NCI-H1436 treated with DMSO at 0.1 percent for 48 hours (cell line): Measurements from ENCODE around the gene RABAC1.
"Not testable (repeated sequence)": the region's sequence is repeated elsewhere in the genome, so short reads cannot be mapped to it uniquely, and the experiment has no call there.

Source experiments
- DNase-seq: peaks from one replicate; lab custom pipeline; 2025; lab: John Stamatoyannopoulos, UW

RABAC1 gene

DNA sequence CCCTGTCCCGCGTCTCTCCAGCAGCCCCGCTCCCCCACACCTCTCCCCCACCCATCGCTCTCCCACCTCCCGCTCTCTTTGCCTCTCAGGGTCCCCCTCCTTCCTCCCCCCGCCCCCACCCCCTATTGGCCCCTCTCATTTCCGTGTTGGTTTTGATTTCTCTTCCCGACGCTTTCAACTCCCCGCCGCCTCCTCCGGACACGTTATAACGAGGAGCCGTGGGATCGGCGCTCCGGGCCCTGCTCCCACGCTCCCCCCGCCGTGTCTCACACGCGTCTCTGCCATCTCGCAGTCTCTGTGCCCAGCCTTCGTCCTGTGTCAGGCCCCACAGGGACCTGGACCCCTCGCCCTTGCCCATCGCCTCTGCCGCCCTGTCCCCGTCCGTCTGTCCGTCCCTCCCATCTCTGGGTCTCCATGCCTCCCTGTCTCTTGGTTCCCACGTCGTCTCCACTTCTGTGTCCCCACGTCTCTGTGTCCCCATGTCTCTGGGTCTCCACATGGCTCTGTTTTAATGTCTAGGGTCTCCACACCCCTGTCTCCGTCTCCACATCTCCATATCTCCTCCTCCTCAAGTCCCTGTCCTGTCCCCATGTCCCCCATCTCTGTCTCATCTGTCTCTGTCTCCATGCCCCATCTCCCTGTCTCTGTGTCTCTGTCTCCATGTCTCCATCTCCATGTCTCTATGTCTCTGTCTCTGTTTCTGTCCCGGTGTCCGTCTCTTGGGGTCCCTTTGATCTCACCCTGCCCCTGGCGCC, 43.9 kb downstream of the RABAC1 start:
- DNase-seq: no peak

DNA sequence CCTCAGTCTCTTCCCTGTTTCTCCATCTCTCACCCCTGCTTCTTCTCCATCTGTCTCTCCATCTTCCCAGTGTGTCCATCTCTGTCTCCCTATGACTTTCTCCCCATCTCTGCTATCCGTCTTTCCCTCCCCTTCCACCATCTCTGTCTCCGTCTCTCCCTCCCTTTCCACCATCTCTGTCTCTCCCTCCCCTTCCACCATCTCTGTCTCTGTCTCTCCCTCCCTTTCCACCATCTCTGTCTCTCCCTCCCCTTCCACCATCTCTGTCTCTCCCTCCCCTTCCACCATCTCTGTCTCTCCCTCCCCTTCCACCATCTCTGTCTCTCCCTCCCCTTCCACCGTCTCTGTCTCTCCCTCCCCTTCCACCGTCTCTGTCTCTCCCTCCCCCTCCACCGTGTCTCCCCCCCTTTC, 44.7 kb downstream of the RABAC1 start:
- not testable (repeated sequence) for DNase-seq

DNA sequence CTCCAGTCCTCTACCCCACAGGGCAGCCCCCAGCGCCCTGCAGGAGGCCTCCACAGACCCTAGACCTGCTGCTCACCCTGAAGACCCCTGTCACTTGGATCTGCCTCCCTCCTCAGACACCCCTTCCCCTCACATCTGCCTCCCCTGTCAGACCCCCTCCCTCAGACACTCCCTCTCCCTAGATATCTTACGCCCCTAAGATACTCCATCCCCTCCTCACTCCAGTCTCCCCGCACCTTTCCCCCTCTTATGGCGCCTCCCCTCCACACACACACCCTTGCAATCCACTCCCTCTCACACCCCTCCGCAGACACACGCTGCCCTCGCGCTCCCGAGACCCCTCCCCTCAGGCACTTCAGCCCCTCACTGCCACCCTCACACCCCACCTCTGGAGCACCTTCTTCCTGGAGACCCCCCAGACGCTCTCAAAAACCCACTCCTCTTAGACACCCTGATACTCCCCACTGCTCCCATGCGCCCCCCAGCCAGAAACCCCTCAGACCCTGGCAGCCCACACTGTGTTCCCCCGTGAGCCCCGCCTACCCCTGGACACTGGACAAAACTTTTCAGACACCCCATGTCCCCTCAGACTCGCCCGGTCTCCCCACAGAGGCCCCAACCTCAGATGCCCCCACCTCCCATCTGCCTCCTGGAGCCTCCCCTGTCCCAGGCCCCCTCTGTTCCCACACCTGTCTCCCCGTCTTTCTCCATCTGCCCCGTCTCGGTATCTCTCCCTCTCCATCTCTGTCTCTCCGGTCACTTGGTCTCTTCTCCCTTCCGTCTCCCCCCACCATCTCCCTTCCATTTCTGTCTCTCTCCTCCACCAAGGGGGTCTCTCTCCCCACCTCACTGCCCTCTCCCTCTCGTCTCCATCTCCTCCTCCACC, 45.3 kb downstream of the RABAC1 start:
- no peak for DNase-seq

DNA sequence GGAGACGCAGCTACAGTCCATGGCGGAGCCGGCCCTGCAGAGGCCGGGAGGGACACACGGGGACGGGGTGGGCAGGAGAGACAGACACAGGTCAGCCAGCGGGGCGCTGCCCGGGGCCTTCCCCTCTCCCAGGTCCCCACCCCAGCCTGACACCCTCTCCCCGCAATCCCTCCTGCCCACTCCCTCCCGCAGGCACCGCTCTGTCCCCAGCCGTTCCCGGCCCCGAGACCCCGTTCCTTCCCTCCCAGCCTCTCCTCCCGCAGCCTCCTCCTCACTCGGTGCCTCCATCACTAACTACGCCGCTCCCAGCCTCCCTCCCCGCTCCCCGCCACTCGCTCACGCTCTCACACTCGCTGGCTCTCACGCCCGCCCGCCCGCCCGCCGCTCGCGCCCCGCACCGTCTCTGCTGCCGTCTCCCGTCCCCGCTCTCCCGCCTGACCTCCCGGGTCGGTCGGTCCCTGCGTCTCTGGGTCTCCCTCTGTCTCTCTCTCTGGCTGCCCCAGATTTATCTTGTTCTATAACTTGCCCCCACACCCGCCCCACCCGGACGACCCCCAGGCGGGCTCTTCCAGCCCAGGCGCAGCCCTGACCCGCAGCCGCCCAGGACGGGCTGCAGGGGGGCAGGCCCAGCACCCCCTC, 46.1 kb downstream of the RABAC1 start:
- no peak for DNase-seq

DNA sequence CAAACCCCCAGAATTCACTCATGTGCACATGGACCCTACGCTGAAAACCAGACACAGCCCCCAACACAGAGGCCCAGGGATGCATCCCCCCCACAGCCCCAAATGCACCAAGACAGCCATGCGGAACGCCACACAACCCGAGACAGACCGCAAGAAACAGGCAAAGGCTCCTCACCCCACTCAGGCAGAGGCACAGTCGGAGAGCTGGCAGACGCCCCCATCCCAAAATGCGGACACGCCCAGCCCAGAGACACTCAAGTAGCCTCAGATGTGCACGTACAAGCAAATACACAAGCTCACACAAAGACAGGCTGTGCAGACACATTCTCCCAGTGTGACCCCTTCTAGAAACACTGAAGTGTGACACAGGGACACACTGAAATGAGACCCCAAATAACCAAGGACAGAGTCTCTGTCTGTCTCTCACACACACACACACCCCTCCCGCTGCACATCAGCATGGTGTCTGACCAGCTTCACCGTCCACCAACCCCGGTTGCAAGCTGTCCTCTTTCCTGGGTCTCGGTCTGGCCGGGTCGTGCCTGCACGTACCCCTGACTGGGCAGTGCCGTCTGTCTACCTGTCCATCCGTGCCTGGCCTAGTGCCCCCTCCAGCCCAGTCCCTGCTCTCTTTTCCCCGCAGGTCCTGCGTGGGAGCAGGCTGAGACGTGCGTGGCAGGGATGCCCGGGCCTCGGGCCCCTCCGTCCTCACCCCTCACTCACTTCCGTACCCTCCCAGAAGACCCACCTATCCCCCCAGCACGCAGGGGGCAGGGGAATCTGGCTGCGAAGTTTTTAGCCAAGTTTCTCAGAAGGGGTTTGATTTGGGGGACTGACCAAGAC, 47.0 kb downstream of the RABAC1 start:
- DNase-seq: no peak

DNA sequence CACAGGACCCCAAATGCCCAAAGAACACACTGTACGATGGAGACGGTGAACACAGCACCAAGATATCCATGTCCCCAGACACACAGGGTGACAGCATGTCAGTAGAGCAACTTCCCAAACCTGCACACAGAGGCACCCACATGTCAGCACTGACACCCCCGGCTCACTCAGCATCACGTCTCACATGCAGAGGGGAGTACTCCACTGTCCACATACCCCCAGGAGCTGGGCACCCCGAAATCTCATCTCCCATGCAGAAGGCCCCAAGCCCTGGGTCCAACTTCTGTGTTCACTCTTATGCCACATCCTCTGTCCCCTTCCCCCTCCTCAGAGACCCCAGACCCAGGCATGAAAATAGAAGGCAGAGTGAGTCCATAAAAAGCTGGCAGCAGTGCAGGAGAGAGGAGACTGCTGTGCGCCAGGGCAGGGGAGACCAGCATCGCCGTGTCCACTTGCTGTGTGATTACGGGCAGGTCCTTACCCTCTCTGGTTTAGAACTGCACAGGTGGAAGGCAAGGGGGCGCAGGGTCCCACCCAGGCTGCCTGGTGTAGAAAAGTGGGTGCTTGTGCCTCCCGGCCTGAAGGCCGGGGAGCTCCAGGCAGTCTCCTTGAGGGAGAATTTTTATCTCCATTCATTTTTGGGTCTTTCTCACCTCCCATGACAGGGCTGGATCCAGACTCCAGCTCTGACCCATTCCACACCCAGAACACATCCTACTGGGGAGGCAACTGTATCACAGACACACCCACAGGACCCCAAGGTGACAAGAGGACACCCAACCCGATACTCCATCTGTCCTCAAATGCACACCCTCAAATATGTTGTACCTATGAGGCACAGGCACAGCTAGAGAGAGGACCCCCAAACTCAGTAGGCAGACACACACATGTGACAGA, 47.9 kb downstream of the RABAC1 start:
- DNase-seq: no peak

DNA sequence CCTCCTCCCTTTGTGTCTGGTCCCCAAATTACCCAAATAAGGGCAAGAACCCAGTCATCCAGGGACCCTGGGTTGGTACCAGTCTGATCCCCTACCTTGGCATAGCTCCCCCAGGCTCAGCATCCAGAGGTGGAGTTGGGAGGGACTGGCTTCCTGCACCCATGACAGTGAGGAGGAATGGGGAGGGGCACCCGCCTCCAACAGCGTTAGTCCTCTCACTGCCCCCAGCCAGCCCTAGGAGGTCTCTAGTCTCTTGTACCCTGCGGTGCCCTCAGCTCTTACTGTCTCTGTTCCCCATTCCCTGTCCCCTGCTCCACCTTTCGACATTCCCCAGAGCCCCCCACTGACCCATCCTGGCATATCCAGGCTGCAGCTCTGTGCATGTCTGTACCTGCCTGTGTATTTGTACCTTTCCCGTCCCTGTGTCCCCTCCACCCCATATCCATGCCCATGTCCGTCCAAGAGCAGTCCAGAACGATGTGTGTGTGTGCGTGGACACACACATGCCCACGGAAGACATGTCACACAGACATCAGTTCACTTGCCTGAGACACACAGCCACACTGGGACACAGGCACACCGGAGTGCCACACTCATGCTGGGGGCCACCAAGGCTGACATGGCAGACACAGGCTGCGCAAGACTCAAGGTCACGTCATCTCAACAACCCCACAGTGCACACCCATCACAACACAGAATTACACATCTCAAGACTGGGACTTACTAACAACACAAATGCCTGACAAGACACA, 48.7 kb downstream of the RABAC1 start:
- no peak for DNase-seq

DNA sequence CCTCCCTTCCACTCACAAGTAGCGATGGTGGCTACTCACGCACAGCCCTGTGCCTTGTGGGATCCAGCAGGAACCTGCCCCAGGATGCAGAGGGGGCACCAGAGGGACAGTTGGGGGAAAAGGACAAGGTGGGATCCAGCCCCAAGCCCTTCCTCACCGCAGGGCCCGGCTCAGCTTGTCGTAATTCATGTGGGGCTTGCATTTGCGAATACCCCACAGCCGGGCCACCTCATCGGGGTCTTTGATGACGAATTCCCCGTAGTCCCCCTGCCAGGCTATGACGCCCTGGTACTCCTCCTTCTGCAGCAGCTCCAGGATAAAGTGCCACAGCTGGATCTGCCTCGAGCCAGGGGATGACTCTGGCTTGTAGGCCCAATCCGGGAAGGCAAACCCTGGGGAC, 49.4 kb downstream of the RABAC1 start:
- DNase-seq: no peak

DNA sequence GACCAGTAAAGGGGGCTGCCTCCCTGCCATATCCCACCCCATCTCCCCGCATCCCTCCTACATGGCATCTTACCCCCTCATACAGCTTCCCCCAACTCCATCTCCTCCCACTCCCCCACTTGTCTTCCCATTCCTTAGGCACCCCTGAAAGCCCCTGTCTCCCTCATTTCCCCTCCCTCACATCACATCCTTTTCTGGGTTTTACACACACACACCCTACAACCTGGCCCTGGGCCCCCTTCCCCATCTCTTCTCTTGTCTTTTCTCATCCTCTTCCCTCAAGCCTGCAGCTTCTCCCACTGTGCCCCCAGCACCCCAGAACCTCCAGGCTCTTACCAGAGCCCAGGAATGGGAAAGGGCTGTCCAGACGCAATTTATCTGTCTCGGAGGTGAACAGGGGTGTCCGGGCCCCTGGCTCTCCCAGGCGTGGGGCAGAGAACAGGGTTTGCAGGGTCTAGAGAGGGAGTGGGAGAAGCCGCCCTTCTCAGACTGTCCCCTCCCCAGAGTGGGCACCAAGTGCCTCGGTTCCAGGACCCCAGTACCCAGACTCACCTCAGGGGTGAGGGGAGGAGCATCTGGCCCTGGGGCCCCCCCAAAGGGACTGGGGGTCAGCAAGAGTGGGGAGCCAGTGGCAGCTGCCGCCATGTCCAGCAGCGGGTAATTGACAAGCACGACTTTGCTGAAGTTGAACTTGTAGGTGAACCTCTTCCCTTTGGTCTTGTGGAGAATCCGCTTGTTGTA, 50.2 kb downstream of the RABAC1 start:
- no peak for DNase-seq

DNA sequence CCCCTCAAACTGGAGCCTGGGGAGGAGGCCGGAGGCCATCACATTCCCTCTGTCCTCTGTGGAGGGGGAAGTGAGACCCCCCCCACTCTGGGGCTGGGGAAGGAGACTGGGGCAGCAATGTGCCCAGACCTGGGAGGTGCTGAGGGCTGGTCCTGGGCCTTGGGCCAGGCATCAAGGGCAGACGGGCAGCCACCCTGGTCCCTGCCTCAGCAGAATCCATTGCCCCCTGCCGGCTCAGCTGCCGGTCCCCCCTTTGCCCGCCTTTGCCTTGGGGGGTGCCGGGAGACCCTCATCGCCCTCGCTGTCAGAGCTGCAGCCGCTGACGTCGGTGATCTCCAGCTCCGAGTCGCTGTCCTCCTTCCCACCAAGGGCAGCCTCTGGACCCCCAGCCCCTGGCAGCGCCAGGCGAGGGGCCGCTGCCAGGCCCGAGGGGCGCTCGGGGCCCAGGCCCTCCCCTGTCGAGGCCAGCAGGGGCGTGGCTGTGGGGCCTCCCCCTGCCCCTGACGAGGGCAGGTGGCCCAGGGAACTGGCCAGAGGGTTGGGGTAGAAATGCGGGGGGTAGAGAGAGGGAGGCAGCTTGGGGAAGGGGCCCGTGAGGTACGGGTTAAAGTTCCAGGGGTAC, 51.0 kb downstream of the RABAC1 start:
- DNase-seq: no peak

DNA sequence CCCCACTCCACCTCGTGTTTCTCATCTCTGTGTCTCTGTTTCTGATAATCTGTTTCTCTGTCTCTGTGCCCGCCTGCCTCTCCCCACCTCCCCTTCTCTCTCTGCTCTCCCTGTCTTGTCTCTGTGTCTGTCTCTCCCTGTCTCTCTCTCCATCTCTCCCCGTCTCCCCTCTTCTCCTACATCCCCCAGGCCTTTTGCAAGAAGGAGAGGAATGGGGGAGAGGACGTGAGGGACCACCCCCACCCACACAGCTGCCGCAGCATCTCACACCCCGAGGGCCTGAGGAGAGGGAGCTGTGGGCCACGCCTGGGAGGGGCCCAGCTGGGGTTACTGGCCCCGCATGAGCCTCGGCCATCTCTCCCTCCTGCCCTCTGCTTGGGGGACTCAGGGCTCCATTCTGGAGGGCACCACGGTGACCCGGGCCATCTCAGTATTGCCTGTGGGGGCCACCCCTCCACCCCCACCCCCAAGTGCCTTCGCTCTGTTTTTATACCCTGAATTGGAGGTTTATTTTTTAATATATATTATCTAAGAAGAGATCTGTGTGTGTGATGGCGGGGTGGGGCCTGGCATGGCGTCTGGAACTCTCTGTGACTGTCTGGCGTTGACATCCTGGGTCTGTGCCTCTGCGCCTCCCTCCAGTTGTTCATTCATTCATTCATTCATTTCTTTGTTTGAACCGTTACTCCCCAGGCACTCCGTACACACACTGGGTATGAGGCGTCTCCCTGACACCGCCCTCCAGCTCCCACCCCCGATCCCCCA, 52.0 kb downstream of the RABAC1 start:
- DNase-seq: no peak
